Body of pancreas (tissue), 4 donors: Measurements from ENCODE around the gene CRBN.

Source experiments
- CTCF ChIP-seq, 7 experiments: fragments of 450-650 bp in 4 of 7; fragments of 200-600 bp in 3 of 7; sonication (generic) in 3 of 7; IDR thresholded peaks; one replicate each; pipeline ENCODE4 v1.5.1; 2016 to 2019; ENCODE audit warnings: antibody characterized with exemption in 7 of 7
- POLR2A ChIP-seq, 3 donors: fragments of 450-650 bp; IDR thresholded peaks; one replicate each; pipeline ENCODE4 v1.6.1; 2016; ENCODE audit warnings: antibody characterized with exemption in 3 of 3, mild to moderate bottlenecking in 2 of 3

- TF ChIP-seq CTCF (IDR thresholded peaks at IDR 0.05) (no peak), POLR2A (IDR thresholded peaks at IDR 0.05) (no peak)
Measured at GRCh38 chr3:3101660-3102458, 77.6 kb downstream of the CRBN start.
